ENCODE data around the gene TMEM81.

TMEM81 gene

GRCh38 chr1:205047764-205048231 lies 36.5 kb downstream of the TMEM81 start:
- H3K79me2 ChIP-seq (ENCODE audit: control insufficient read depth, low read length) = no peaks in the 10 kb centered on the region
- no peaks in the 10 kb centered on the region for H3F3A ChIP-seq (ENCODE audit: control insufficient read depth, insufficient read depth)
- no peak overlapping the region for H3K4me3 ChIP-seq (ENCODE audit: low read length)
- peaks cover 22% of the 10 kb centered on the region; the same call in 1 of the 2 replicates for H3K27me3 ChIP-seq (ENCODE audit: control insufficient read depth, low read length)
- no peaks in the 10 kb centered on the region for H3K9me3 ChIP-seq (ENCODE audit: control insufficient read depth, insufficient read depth, low read length)
- no peaks in the 10 kb centered on the region for H4K20me1 ChIP-seq (ENCODE audit: control insufficient read depth, insufficient read depth, low read depth, low read length)
- H3K27ac ChIP-seq (ENCODE audit: low read depth, low read length) = no peak overlapping the region
- H3K4me1 ChIP-seq (ENCODE audit: control insufficient read depth, low read length) = no peaks in the 10 kb centered on the region
- H3K9me2 ChIP-seq (replicated peaks; ENCODE audit: control insufficient read depth, low read length) = no peaks in the 10 kb centered on the region
- no peaks in the 10 kb centered on the region for H3K36me3 ChIP-seq (ENCODE audit: control insufficient read depth, low read length)
- TF ChIP-seq EZH2phosphoT487 (IDR thresholded peaks at IDR 0.05; ENCODE audit: borderline replicate concordance, low read length) = no peak
- TF ChIP-seq, protein P1, sequence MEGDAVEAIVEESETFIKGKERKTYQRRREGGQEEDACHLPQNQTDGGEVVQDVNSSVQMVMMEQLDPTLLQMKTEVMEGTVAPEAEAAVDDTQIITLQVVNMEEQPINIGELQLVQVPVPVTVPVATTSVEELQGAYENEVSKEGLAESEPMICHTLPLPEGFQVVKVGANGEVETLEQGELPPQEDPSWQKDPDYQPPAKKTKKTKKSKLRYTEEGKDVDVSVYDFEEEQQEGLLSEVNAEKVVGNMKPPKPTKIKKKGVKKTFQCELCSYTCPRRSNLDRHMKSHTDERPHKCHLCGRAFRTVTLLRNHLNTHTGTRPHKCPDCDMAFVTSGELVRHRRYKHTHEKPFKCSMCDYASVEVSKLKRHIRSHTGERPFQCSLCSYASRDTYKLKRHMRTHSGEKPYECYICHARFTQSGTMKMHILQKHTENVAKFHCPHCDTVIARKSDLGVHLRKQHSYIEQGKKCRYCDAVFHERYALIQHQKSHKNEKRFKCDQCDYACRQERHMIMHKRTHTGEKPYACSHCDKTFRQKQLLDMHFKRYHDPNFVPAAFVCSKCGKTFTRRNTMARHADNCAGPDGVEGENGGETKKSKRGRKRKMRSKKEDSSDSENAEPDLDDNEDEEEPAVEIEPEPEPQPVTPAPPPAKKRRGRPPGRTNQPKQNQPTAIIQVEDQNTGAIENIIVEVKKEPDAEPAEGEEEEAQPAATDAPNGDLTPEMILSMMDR (IDR thresholded peaks at IDR 0.05; ENCODE audit: low read depth, low read length, poor library complexity, severe bottlenecking) = no peak
- H3K4me2 ChIP-seq (ENCODE audit: low read length) = no peak overlapping the region

GRCh38 chr1:205046870-205047269 lies 37.4 kb downstream of the TMEM81 start:
- Histone ChIP-seq H3K4me2 (ENCODE audit: low read length) (no peak overlapping the region), H3K36me3 (ENCODE audit: control insufficient read depth, low read length) (no peaks in the 10 kb centered on the region), H4K20me1 (ENCODE audit: control insufficient read depth, insufficient read depth, low read depth, low read length) (no peaks in the 10 kb centered on the region), H3K9me2 (replicated peaks; ENCODE audit: control insufficient read depth, low read length) (no peaks in the 10 kb centered on the region), H3F3A (ENCODE audit: control insufficient read depth, insufficient read depth) (no peaks in the 10 kb centered on the region), H3K79me2 (ENCODE audit: control insufficient read depth, low read length) (no peaks in the 10 kb centered on the region), H3K4me3 (ENCODE audit: low read length) (no peak overlapping the region), H3K27ac (ENCODE audit: low read depth, low read length) (no peak overlapping the region), H3K9me3 (ENCODE audit: control insufficient read depth, insufficient read depth, low read length) (no peaks in the 10 kb centered on the region), H3K27me3 (ENCODE audit: control insufficient read depth, low read length) (peaks cover 27% of the 10 kb centered on the region), H3K4me1 (ENCODE audit: control insufficient read depth, low read length) (no peaks in the 10 kb centered on the region)
- no peak for TF ChIP-seq EZH2phosphoT487 (IDR thresholded peaks at IDR 0.05; ENCODE audit: borderline replicate concordance, low read length)
- TF ChIP-seq, protein P1 (IDR thresholded peaks at IDR 0.05; ENCODE audit: low read depth, low read length, poor library complexity, severe bottlenecking) = no peak

GRCh38 chr1:205045146-205045545 lies 39.1 kb downstream of the TMEM81 start:
- no peak overlapping the region for H3K4me2 ChIP-seq (ENCODE audit: low read length)
- no peaks in the 10 kb centered on the region for H3K79me2 ChIP-seq (ENCODE audit: control insufficient read depth, low read length)
- no peak overlapping the region for H3K27ac ChIP-seq (ENCODE audit: low read depth, low read length)
- no peaks in the 10 kb centered on the region for H3K9me3 ChIP-seq (ENCODE audit: control insufficient read depth, insufficient read depth, low read length)
- no peaks in the 10 kb centered on the region for H3K9me2 ChIP-seq (replicated peaks; ENCODE audit: control insufficient read depth, low read length)
- H3K36me3 ChIP-seq (ENCODE audit: control insufficient read depth, low read length) = no peaks in the 10 kb centered on the region
- no peak overlapping the region for H3K4me3 ChIP-seq (ENCODE audit: low read length)
- no peaks in the 10 kb centered on the region for H3K4me1 ChIP-seq (ENCODE audit: control insufficient read depth, low read length)
- TF ChIP-seq EZH2phosphoT487 (IDR thresholded peaks at IDR 0.05; ENCODE audit: borderline replicate concordance, low read length) = no peak
- TF ChIP-seq, protein P1 (IDR thresholded peaks at IDR 0.05; ENCODE audit: low read depth, low read length, poor library complexity, severe bottlenecking) = no peak
- H4K20me1 ChIP-seq (ENCODE audit: control insufficient read depth, insufficient read depth, low read depth, low read length) = no peaks in the 10 kb centered on the region
- no peaks in the 10 kb centered on the region for H3F3A ChIP-seq (ENCODE audit: control insufficient read depth, insufficient read depth)
- peaks cover 38% of the 10 kb centered on the region for H3K27me3 ChIP-seq (ENCODE audit: control insufficient read depth, low read length)
